IPS DF 19.7 (cell line): ENCODE measurements around the gene SYP.

ENCODE experiments used
- DNase-seq: peaks from one replicate; pipeline ENCODE4 v3.0.0-alpha.2; 2013; ENCODE audit warnings: low read depth, low spot score

The SYP gene

DNA sequence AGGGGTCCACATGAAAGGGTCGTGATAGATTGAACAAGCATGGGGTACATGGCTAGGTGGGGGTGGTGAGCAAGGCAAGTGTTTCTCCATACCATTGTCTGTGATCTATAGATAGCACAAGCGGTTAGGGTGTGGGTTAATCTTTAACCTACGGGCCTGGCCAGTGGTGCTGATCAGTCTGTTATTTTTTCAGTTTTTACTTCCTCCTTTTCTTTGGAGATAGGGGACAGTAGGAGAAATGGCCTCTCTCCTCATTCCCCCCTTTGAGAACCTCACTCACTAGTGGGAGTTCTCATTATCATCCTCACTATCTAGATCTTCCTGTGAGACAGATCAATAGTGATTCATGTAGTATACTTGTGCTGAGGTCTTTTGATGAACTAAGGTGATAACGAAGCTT is 60.3 kb downstream of the SYP start:
- no peak for DNase-seq
